ENCODE results near the gene EID2.

The EID2 gene

GRCh38 chr19:39568604-39569003, 28.6 kb upstream of the EID2 start:
- Histone ChIP-seq H3K4me3 (replicated peaks; ENCODE audit: low read depth, low read length) (no peak overlapping the region), H3K36me3 (ENCODE audit: control insufficient read depth, insufficient read depth, low read length) (no peaks in the 10 kb centered on the region), H3K27me3 (replicated peaks; ENCODE audit: control insufficient read depth, insufficient read depth, low read length) (no peaks in the 10 kb centered on the region)
- no peak for TF ChIP-seq CTCF (IDR thresholded peaks at IDR 0.05; ENCODE audit: insufficient read depth, low read length, poor library complexity, severe bottlenecking)
- no peak for DNase-seq (ENCODE audit: extremely low read depth, insufficient read length)

GRCh38 chr19:39566064-39566463, 26.1 kb upstream of the EID2 start:
- H3K4me3 ChIP-seq (replicated peaks; ENCODE audit: low read depth, low read length), result no peak overlapping the region
- no peak for DNase-seq (ENCODE audit: extremely low read depth, insufficient read length)
- no peaks in the 10 kb centered on the region for H3K27me3 ChIP-seq (replicated peaks; ENCODE audit: control insufficient read depth, insufficient read depth, low read length)
- no peaks in the 10 kb centered on the region for H3K36me3 ChIP-seq (ENCODE audit: control insufficient read depth, insufficient read depth, low read length)
- no peak for TF ChIP-seq CTCF (IDR thresholded peaks at IDR 0.05; ENCODE audit: insufficient read depth, low read length, poor library complexity, severe bottlenecking)

GRCh38 chr19:39563408-39563807, 23.4 kb upstream of the EID2 start:
- no peak for DNase-seq (ENCODE audit: extremely low read depth, insufficient read length)
- Histone ChIP-seq H3K4me3 (replicated peaks; ENCODE audit: low read depth, low read length) (no peak overlapping the region), H3K27me3 (replicated peaks; ENCODE audit: control insufficient read depth, insufficient read depth, low read length) (no peaks in the 10 kb centered on the region), H3K36me3 (ENCODE audit: control insufficient read depth, insufficient read depth, low read length) (no peaks in the 10 kb centered on the region)
- TF ChIP-seq CTCF (IDR thresholded peaks at IDR 0.05; ENCODE audit: insufficient read depth, low read length, poor library complexity, severe bottlenecking), result no peak

GRCh38 chr19:39558624-39559117, 18.7 kb upstream of the EID2 start:
- Histone ChIP-seq H3K27me3 (replicated peaks; ENCODE audit: control insufficient read depth, insufficient read depth, low read length) (no peaks in the 10 kb centered on the region), H3K36me3 (ENCODE audit: control insufficient read depth, insufficient read depth, low read length) (no peaks in the 10 kb centered on the region), H3K4me3 (replicated peaks; ENCODE audit: low read depth, low read length) (0 out of 2 replicates have a peak overlapping the region, but pooled peaks have one; percentile 1)
- DNase-seq (ENCODE audit: extremely low read depth, insufficient read length), result no peak
- no peak for TF ChIP-seq CTCF (IDR thresholded peaks at IDR 0.05; ENCODE audit: insufficient read depth, low read length, poor library complexity, severe bottlenecking)

GRCh38 chr19:39557811-39558623, 18.1 kb upstream of the EID2 start:
- peak overlapping the region; percentile 39 for H3K4me3 ChIP-seq (replicated peaks; ENCODE audit: low read depth, low read length)
- no peaks in the 10 kb centered on the region for H3K36me3 ChIP-seq (ENCODE audit: control insufficient read depth, insufficient read depth, low read length)
- peak; percentile 35 for DNase-seq (ENCODE audit: extremely low read depth, insufficient read length)
- TF ChIP-seq CTCF (IDR thresholded peaks at IDR 0.05; ENCODE audit: insufficient read depth, low read length, poor library complexity, severe bottlenecking), result no peak
- no peaks in the 10 kb centered on the region for H3K27me3 ChIP-seq (replicated peaks; ENCODE audit: control insufficient read depth, insufficient read depth, low read length)
